ENCODE data around the gene OSBPL10.
"Not testable (repeated sequence)": the region's sequence is repeated elsewhere in the genome, so short reads cannot be mapped to it uniquely, and the experiment has no call there.

Gene OSBPL10

GRCh38 chr3:31692751-31693150 is 288.3 kb downstream of the OSBPL10 start:
- no peak for DNase-seq

- DNase-seq, result no peak
These were observed 290.3 kb downstream of the OSBPL10 start for GRCh38 chr3:31690771-31691170.

- DNase-seq, result not testable (repeated sequence)
These were observed 291.5 kb downstream of the OSBPL10 start for GRCh38 chr3:31689523-31689922.

GRCh38 chr3:31688984-31689383 is 292.1 kb downstream of the OSBPL10 start:
- no peak for DNase-seq

GRCh38 chr3:31687020-31687802 is 293.9 kb downstream of the OSBPL10 start:
- no peak for DNase-seq

- DNase-seq, result no peak
These were observed 300.8 kb downstream of the OSBPL10 start for GRCh38 chr3:31680072-31680870.

- no peak for DNase-seq
These were observed 304.5 kb downstream of the OSBPL10 start for GRCh38 chr3:31676556-31676955.

GRCh38 chr3:31673950-31674349 is 307.1 kb downstream of the OSBPL10 start:
- DNase-seq, result no peak

GRCh38 chr3:31671976-31672375 is 309.1 kb downstream of the OSBPL10 start:
- no peak for DNase-seq

- DNase-seq, result no peak
These were observed 309.6 kb downstream of the OSBPL10 start for GRCh38 chr3:31671451-31671850.

GRCh38 chr3:31670722-31671121 is 310.3 kb downstream of the OSBPL10 start:
- no peak for DNase-seq

- no peak for DNase-seq
These were observed 310.9 kb downstream of the OSBPL10 start for GRCh38 chr3:31670136-31670535.

- no peak for DNase-seq
These were observed 312.8 kb downstream of the OSBPL10 start for GRCh38 chr3:31668242-31668641.

- no peak for DNase-seq
These were observed 313.5 kb downstream of the OSBPL10 start for GRCh38 chr3:31667582-31667981.

- DNase-seq, result no peak
These were observed 317.0 kb downstream of the OSBPL10 start for GRCh38 chr3:31664031-31664430.

GRCh38 chr3:31661993-31662670 is 318.9 kb downstream of the OSBPL10 start:
- DNase-seq, result no peak

GRCh38 chr3:31661286-31661685 is 319.8 kb downstream of the OSBPL10 start:
- no peak for DNase-seq

- no peak for DNase-seq
These were observed 321.8 kb downstream of the OSBPL10 start for GRCh38 chr3:31659246-31659645.

- DNase-seq, result no peak
These were observed 326.1 kb downstream of the OSBPL10 start for GRCh38 chr3:31654998-31655397.

GRCh38 chr3:31653464-31653863 is 327.6 kb downstream of the OSBPL10 start:
- no peak for DNase-seq

- no peak for DNase-seq
These were observed 328.8 kb downstream of the OSBPL10 start for GRCh38 chr3:31652296-31652695.

- no peak for DNase-seq
These were observed 332.6 kb downstream of the OSBPL10 start for GRCh38 chr3:31648286-31648968.

- DNase-seq, result no peak
These were observed 335.8 kb downstream of the OSBPL10 start for GRCh38 chr3:31645256-31645655.
